Measurements from ENCODE around the gene SFT2D3.

Gene SFT2D3, protein sequence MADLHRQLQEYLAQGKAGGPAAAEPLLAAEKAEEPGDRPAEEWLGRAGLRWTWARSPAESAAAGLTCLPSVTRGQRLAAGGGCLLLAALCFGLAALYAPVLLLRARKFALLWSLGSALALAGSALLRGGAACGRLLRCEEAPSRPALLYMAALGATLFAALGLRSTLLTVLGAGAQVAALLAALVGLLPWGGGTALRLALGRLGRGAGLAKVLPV

GRCh38 chr2:127701193-127701650 is at the start of gene SFT2D3:
Gene SFT2D3, plus strand, starts transcription at chr2:127701497. Its CDS starts 32 bp downstream, at chr2:127701529.
- peak; percentile 80 to 82 for DNase-seq (ENCODE audit: low read depth in 2 of 2)

DNA sequence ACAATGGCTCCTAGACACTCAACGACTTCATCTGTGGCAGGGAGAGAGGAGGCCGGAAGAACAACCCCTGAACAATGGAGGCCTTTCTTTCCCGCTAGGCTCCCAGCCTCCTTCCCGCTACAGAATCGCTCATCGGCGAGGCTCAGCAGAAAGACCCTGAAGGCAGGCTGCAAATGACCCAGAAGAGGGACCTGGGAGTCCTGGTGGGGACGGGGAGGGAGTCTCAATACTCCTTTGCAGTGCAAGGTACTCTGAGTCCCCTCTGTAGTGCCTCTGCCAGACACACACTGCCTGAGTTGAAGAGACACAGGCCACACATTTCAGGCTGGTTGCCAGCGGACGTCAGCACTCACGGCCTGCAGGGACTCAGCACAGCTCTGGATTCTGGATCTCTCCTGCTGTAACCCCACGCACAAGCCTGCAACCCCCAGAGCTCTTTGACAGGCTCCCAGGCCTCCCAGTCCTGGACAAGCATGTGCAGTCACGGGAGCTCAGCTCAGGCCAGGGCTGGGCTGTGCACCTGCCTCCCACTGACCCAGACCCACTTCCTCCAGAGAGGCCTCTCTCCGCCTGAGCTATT is 49.2 kb upstream of the SFT2D3 start:
- DNase-seq (ENCODE audit: low read depth in 2 of 2): no peak

DNA sequence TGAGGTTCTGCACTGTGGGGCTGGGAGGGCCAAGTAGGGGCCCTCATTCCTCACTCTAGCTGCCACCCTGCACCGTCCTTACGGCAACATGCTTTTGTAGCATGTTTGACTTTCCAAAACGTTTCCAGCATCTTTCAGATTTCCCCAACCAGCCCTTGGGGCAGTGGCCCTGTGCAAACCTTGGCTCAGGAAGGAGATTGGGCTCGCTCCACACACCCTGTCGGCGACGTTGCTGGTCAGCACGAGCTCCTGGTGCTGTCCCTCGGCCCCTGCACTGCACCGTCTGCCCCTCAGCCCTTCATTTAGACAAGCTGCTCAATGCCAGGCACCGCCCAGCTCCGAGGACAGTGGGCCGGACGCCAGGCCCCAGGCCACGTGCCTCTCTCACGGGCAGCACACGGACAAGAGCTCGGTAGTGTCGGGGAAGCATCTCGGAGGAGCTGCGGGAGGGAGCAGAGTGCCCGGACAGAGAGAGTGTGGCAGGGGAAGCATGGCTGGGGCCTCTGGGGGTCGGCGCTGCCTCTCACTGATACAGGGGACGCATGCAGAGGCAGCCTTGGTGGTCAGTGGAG is 48.4 kb upstream of the SFT2D3 start:
- no peak for DNase-seq (ENCODE audit: low read depth in 2 of 2)

DNA sequence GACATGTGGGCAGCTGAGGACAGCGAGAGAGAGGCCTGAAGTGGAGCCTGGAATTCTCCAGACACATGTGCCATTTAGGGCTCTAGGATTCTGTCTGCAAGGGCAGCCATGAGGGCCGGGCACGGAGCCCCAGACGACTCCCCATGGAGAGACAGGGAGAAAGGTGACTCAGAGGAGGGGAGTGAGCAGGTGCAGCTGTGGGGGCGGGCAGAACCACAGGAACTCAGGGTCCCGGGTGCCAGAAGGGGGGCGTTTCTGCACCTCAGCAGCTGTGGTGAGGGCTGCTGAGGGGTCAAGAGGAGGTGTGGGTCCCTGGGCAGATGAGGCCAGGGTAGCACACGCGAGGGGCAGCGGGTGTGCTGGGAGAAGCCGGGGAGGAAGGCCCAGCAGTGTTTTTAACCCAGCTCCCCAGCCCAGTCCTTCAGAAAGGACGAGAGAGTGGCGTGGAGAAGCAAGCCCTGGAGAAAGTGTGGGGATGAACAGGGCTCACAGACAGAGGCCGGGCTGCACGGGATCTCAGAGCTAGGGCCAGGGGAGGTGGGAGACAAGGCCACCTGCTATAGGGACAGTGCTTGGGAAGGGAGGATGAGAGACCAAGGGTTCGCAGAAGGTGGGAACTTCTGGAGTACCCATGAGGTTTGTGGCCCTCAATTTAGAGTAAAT is 47.7 kb upstream of the SFT2D3 start:
- DNase-seq (ENCODE audit: low read depth in 2 of 2): no peak

DNA sequence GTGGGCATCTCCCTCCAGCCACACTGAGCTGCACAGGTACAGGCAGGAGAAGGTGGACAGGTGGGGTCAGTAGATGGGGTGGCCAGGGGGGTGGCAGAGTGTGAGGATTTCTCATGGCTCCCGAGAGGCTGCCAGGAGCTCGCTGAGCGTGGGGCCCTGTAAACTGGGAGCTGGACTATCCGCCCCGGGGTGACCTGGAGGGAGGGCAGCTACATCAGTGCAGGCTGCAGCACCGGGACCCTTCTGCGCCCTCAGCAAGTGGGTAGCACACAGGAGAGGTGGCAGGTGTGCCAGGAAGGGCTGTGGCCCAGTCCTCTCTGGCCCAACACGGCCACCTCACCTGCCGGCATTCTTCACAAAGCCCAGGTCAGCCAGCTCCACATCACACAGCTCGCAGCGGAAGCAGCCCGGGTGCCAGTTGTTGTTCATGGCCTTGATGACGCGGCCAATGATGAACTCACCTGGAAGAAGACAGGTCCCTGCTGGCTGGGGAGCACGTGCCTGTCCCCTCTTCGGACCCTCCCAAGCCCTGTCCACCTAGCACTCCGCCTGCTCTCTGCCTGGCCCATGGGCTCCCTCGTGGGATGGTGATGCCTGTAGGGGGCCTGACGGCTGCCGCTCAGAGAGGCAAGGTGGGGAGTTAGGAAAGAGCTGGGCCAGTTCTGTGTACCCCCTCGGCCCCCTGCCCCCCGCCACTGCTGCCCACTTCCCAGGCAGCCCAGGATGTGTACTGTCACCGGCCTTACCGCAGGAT is 47.0 kb upstream of the SFT2D3 start:
- DNase-seq (ENCODE audit: low read depth in 2 of 2): no peak

GRCh38 chr2:127654838-127655175 is 46.5 kb upstream of the SFT2D3 start:
- no peak for DNase-seq (ENCODE audit: low read depth in 2 of 2)

DNA sequence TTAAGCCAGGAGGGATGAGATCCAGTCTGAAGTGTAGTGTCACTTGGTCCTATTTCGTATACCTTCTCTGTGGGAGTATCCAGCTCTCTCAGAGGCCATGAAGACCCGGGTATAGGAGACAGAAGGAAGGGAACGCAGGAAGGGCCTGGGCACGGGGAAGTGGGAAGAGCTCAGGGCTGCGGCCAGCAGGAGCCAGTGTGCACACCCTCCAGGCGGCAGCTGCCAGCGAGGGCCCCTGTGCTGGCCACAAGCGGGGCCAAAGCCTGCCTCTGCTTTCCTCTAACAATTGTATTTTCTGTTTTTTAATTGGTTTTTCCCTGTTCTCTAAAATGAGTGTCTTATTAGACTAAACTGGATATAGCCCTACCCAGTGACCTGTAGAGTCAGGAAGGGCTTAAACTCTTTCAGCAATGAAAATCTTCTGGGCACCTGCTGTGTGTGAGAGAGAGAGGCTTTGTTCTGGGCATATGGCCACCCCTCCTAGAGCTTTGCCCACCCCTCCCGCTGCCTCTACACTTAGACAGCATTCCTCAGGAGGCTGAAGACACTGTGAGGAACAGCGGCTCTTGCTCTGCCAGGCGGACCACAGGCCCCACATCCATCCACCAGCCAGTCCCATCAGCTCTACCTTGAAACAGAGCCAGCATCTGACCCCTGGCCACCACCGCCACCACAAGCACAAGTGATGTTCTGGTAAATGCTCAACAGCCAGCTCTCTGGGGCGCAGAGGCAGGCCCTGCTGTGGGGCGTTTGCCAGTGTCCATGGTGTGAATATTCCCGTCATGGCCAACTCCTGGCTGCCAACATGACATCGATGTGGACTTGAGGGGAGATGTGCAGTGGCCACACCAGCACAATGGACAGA is 45.9 kb upstream of the SFT2D3 start:
- DNase-seq (ENCODE audit: low read depth in 2 of 2): no peak

GRCh38 chr2:127656569-127657231 is 44.6 kb upstream of the SFT2D3 start:
- DNase-seq (ENCODE audit: low read depth in 2 of 2): no peak

- no peak for DNase-seq (ENCODE audit: low read depth in 2 of 2)
Measured at GRCh38 chr2:127657232-127657595, 44.1 kb upstream of the SFT2D3 start.

DNA sequence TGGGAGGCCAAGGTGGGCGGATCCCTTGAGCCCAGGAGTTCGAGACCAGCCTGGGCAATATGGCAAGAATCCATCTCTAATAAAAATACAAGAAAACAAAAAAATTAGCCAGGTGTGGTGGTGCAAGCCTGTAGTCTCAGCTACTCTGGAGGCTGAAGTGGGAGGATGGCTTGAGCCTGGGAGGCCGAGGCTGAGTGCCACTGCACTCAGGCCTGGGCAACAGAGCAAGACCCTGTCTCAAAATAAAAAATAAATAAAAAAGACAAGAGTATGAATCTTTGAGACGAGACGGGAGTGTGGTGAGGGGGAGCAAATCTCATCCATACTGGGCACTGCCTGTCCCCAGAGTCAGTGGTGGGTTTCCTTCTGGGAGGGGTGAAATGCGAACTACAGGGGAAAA is 43.2 kb upstream of the SFT2D3 start:
- no peak for DNase-seq (ENCODE audit: low read depth in 2 of 2)

DNA sequence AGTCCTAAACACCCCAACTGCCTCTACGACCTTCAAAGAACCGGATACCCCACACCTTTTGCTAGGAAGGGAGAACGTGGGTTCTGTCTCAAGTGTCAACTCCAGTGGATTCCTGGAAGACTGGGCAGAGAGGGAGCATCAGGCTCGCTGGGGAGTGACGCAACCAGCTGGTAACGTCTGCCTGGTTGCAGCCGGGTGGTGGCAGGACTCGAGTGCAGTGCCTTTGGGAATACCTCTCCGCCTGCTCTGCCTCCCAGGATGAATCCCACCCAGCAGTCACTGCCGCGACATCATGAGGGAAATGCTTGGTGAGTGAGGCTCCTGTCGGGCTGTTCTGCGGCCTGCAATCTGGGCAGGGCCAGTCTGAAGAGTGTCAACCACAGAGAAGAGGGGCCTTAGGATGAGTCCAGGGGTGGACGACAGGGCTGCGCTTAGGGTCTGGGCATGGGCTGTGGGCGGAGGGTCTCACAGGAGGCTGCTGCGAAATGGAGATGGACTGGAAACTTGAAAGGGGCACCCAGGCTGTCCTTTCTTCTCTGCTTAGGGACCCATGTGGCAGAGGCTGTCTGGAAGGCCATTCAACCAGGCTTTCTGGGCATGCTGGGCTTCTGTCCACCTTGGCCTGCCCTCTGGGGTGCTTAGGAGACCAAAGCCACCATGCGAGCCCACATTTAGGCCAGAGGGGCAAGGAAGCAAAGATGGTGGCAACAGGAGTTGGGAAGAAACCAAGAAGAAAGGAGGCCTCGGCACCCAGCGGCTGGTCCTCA is 42.5 kb upstream of the SFT2D3 start:
- no peak for DNase-seq (ENCODE audit: low read depth in 2 of 2)

GRCh38 chr2:127659408-127660290 is 41.6 kb upstream of the SFT2D3 start:
- no peak for DNase-seq (ENCODE audit: low read depth in 2 of 2)

DNA sequence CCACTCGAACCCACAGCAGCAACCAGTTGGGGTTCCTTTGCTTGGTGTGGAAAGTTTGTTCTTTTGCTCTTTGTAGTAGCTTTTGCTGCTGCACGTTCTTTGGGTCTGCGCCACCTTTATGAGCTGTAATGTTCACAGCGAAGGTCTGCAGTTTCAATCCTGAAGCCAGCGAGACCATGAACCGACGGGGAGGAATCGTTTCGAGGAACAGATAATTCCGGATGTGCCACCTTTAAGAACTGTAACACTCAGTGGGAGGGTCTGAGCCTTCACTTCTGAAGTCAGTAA is 41.1 kb upstream of the SFT2D3 start:
- DNase-seq (ENCODE audit: low read depth in 2 of 2): no peak

GRCh38 chr2:127661072-127661649 is 40.1 kb upstream of the SFT2D3 start:
- DNase-seq (ENCODE audit: low read depth in 2 of 2): no peak

DNA sequence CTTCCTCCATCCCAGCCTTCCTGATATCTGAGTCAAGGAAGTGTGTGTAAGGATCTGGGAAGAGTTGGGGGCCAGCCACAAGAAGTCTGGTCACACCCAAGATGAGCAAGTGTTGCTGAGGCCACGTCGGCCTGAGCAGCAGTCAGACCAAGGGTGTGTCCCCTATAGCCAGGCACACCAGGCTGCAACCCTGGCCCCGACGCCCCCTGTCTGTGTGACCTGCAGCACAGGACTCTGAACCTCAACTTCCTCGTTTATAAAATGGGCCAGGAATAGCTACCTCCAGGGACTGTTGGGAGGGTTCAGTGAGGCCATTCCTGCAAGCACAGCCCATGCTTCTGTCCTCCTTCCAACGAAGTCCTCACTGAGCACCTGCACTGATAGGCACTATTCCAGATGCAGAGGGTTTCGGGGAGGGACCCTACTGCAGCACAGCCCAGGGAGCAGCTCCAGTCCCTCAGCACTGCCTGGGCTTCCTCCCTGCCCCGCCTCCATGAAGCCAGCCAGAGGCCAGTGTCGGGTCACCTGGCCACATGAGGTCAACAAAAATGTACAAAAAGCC is 39.3 kb upstream of the SFT2D3 start:
- DNase-seq (ENCODE audit: low read depth in 2 of 2): no peak

DNA sequence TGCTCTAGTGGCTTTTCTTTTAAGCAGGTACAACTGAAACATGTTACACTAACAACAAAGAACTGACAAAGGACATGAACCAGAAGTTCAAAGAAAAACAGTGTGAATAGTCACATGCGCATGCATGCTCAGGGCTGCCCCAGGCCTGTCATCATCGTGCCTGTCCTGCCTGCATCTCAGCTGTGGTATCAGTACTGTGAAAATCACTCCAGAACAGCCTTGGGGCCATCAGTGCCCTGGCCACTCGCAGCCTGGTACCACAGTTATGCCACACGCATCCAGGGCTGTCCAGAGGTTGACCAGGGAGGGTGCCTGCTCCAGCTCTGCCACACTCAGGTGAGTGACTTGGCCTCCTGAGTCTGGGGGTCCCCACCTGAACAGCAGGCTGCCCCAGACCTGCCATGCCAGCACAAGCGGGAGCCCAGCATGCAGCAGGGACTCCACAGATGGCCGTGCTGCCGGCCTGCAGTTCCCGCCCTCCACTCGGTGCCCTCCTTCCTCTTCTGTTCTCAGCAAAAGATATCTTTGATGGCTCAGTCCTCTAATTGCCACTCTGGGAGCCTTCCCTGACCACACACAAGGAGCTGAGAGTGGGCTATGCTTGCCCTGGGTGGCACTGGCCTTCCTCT is 38.2 kb upstream of the SFT2D3 start:
- no peak for DNase-seq (ENCODE audit: low read depth in 2 of 2)

GRCh38 chr2:127663566-127664064 is 37.7 kb upstream of the SFT2D3 start:
- DNase-seq (ENCODE audit: low read depth in 2 of 2): no peak

Measured in activated CD8-positive, alpha-beta memory T cell treated with anti-CD3 and anti-CD28 coated beads for 4 hours (primary cell).